ENCODE results near the gene MSTO1.
"Not testable (repeated sequence)": the region's sequence is repeated elsewhere in the genome, so short reads cannot be mapped to it uniquely, and the experiment has no call there.

Gene MSTO1

GRCh38 chr1:155607708-155608107, 2.3 kb upstream of the MSTO1 start:
- CTCF ChIA-PET = interaction anchor here (1.5 kb wide), 1 partner anchor 357 kb away, joined by 7 read pairs; no protein-coding TSS in a partner anchor
- POLR2A ChIA-PET = no interaction called here
- no peak for DNase-seq (ENCODE audit: extremely low spot score)
- TF ChIP-seq, protein P1, sequence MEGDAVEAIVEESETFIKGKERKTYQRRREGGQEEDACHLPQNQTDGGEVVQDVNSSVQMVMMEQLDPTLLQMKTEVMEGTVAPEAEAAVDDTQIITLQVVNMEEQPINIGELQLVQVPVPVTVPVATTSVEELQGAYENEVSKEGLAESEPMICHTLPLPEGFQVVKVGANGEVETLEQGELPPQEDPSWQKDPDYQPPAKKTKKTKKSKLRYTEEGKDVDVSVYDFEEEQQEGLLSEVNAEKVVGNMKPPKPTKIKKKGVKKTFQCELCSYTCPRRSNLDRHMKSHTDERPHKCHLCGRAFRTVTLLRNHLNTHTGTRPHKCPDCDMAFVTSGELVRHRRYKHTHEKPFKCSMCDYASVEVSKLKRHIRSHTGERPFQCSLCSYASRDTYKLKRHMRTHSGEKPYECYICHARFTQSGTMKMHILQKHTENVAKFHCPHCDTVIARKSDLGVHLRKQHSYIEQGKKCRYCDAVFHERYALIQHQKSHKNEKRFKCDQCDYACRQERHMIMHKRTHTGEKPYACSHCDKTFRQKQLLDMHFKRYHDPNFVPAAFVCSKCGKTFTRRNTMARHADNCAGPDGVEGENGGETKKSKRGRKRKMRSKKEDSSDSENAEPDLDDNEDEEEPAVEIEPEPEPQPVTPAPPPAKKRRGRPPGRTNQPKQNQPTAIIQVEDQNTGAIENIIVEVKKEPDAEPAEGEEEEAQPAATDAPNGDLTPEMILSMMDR (IDR thresholded peaks at IDR 0.05; ENCODE audit: control extremely low read depth, extremely low read depth, low read depth, missing control alignments) = no peak

GRCh38 chr1:155608888-155609225, 1.2 kb upstream of the MSTO1 start:
- no peak for DNase-seq (ENCODE audit: extremely low spot score)
- ChIA-PET CTCF (interaction anchor here (1.2 to 1.5 kb wide), 4 partner anchors 10 to 358 kb away, joined by 3 to 6 read pairs (median 4); no protein-coding TSS in a partner anchor), POLR2A (no interaction called here)
- TF ChIP-seq, protein P1 (IDR thresholded peaks at IDR 0.05; ENCODE audit: control extremely low read depth, extremely low read depth, low read depth, missing control alignments) = no peak

- CTCF ChIA-PET = interaction anchor here (1.3 kb wide), 1 partner anchor 287 kb away, joined by 3 read pairs; no protein-coding TSS in a partner anchor
- POLR2A ChIA-PET; DNase-seq (ENCODE audit: extremely low spot score): not testable (repeated sequence)
Measured at GRCh38 chr1:155610257-155610647, 234 bp downstream of the MSTO1 start.

DNA sequence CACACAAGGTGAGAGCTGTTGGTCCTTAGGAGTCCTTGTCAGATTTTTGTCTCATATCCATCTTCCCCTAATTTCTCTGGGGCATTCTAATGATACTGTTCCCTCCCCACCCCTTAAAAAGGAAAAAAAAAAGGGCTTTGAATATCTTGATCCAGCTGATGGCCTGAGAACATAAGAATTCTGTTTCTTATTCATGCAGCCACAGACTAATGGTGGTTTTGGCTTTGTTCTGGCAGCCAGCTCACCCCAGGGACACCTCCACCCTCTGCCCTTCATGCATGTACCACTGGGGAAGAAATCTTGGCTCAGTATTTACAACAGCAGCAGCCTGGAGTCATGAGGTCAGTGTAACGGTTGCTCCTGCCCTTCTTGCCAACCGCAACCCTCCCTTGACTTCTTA, 3.2 kb downstream of the MSTO1 start:
- POLR2A ChIA-PET; CTCF ChIA-PET; DNase-seq (ENCODE audit: extremely low spot score): not testable (repeated sequence)

- DNase-seq (ENCODE audit: extremely low spot score) = no peak
- TF ChIP-seq, protein P1 (IDR thresholded peaks at IDR 0.05; ENCODE audit: control extremely low read depth, extremely low read depth, low read depth, missing control alignments) = no peak
- POLR2A ChIA-PET = no interaction called here
- CTCF ChIA-PET = interaction anchor here (0.9 kb wide), 2 partner anchors 29 to 32 kb away, joined by 3 read pairs; no protein-coding TSS in a partner anchor
Measured at GRCh38 chr1:155622191-155622590, 12.2 kb downstream of the MSTO1 start.

DNA sequence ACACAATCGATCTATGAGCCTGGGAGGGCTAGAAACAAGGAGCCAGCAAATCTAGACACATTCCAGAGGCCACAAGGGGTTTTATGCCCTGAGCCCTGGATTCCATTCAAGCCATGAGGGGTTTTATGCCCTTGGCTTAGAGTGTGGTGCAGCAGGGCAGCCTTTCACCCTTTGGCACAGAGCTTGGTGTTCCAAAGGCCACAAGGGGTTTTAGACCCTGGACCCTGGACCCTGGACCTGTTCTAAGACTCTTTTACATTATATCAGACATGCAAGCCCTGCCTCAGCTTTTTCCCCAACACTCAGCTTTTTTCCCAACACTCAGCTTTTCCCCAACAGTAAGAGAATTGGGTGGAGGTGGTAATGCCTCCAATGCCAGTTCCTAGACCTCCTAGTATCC, 13.3 kb downstream of the MSTO1 start:
- no peak for DNase-seq (ENCODE audit: extremely low spot score)
- TF ChIP-seq, protein P1 (IDR thresholded peaks at IDR 0.05; ENCODE audit: control extremely low read depth, extremely low read depth, low read depth, missing control alignments) = no peak
- ChIA-PET CTCF (no interaction called here), POLR2A (interaction anchor here (0.6 kb wide), 1 partner anchor 45 kb away, joined by 5 read pairs; no protein-coding TSS in a partner anchor)

GRCh38 chr1:155626428-155626827, 16.4 kb downstream of the MSTO1 start:
- CTCF ChIA-PET; POLR2A ChIA-PET; DNase-seq (ENCODE audit: extremely low spot score): not testable (repeated sequence)

DNA sequence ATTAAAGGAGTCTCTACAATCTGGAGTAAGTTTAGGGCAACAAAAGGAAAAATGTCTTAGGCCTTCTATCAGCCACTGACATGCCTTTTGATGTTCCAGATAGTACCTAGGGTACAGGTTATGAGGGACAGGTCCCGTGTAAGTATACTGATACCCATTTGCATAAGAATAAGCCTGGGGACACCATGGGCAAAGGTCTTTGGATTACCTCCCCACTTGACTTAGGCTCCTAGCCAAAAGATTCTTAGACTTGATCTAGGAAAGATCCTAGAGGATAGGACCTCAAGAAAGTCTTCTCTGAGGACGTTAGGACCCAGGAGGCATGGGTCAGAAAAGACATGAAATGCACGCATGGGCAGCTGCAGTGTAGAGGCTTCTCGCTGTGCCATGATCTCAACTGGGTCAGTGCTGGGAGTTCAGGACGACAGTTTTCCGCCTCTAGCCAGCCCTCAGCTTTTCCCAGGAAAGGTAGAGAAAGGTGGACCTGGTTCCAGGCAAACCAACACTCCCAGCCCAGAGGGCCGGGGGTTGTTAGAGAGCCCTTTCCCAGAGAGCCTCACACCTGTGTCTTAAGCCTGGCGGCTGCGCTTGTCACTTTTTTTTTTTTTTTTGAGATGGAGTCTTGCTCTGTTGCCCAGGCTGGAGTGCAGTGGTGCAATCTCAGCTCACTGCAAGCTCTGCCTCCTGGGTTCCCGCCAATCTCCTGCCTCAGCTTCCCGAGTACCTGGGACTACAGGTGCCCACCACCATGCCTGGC, 26.6 kb downstream of the MSTO1 start:
- TF ChIP-seq, protein P1 (IDR thresholded peaks at IDR 0.05; ENCODE audit: control extremely low read depth, extremely low read depth, low read depth, missing control alignments) = no peak
- ChIA-PET POLR2A (no interaction called here), CTCF (interaction anchor here (0.7 kb wide), 1 partner anchor 385 kb away, joined by 3 read pairs; no protein-coding TSS in a partner anchor)
- DNase-seq (ENCODE audit: extremely low spot score) = no peak
